Embryonic facial prominence (tissue), 1 donor: ENCODE results near the gene ATP6AP2.
A peak's percentile ranks its signal among the peaks of the same experiment; 100 is the strongest.

Experiments
- DNase-seq: peaks from one replicate; pipeline ENCODE4 v3.0.0-alpha.2; 2016; ENCODE audit errors: extremely low spot score

Gene ATP6AP2

GRCh38 chrX:40644176-40644575 is 63.4 kb downstream of the ATP6AP2 start:
- DNase-seq, result no peak

- no peak for DNase-seq
Observed at GRCh38 chrX:40644821-40645358, 64.1 kb downstream of the ATP6AP2 start.

GRCh38 chrX:40646489-40647306 is 65.9 kb downstream of the ATP6AP2 start:
- DNase-seq, result no peak

GRCh38 chrX:40647307-40648197 is 66.8 kb downstream of the ATP6AP2 start, which contains the start of gene CXorf38:
TSS of gene CXorf38 (minus strand) at chrX:40647561. CDS start at chrX:40647520, 41 bp downstream.
- peak; percentile 75 for DNase-seq

- DNase-seq, result peak; percentile 15
Observed at GRCh38 chrX:40651620-40652223, 71.0 kb downstream of the ATP6AP2 start.

GRCh38 chrX:40652664-40653063 is 71.9 kb downstream of the ATP6AP2 start:
- no peak for DNase-seq

GRCh38 chrX:40653535-40653934 is 72.8 kb downstream of the ATP6AP2 start:
- no peak for DNase-seq
